ENCODE results near the gene CD8A. TPM values are rescaled to one million over a fixed set of nuclear protein-coding genes. Genes with fewer than 3 reads are reported as not detected.
A peak's percentile ranks its signal among the peaks of the same experiment; 100 is the strongest.
"Not testable (repeated sequence)": the region's sequence is repeated elsewhere in the genome, so short reads cannot be mapped to it uniquely, and the experiment has no call there.

CD8A gene
- polyA plus RNA-seq (2012; rRNA removed) = 0.05 and 0.08 TPM in 2 replicates
- polyA plus RNA-seq (2012; cell fraction: cytosol; rRNA removed) = 0.03 and 0.10 TPM in 2 replicates
- polyA plus RNA-seq (2012; cell fraction: nucleus; rRNA removed) = 0.07 and 0.19 TPM in 2 replicates

DNA sequence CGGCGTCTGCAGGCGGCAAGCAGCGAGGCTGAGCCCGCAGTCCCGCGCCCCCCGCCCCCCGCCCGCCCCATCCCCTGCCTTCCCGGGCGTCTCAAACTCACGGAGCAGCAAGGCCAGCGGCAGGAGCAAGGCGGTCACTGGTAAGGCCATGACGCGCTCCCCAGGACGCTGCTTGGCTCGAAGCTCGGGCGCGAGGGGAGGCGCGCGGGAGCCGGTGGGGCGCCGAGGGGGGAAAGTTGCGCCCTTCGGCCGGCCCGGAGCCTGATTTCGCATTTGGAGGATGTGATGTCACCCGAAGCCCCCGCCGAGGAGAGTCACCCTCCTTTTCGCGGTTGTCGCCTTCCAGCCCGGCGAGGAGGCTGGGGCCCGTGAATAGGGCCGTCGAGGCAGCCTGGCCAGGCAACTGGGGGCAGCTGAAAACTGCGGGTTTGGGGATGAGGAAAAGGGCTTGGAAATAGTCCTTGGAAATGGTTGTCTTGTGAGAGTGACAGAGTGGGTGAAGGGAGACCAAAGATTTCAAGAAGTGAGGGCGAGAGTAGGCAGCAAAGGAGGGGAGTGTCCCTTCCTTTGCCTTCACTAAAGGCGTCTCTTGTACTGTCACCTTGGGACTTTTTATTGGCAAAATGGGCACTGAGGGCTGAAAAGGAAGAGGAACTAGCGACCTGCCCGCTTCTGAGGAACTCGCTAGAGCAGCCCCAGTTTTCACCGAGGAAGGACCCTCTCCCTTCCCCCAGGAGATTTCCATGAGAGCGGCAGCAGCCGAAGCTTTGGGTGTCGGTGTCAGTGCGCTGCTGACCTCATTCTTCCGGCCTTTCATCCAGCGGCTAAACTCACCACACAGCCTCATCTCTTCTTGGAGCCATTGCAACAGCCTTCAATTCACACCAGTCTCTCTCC, at the start of gene CD8A:
Gene CD8A (minus strand): TSS at position 238 of the 897 bp plus-strand sequence. CDS start 88 bp downstream, at position 150.
- Histone ChIP-seq H4K20me1 (ENCODE audit: insufficient read depth) (no peaks in the 10 kb centered on the region), H3F3A (replicated peaks; ENCODE audit: insufficient read depth) (no peaks in the 10 kb centered on the region), H3K9ac (no peak within 1 kb of the TSS), H3K9me3 (no peaks in the 10 kb centered on the region), H3K27ac (ENCODE audit: low read depth in 2 of 2, low read length in 1 of 2) (no peak within 1 kb of the TSS), H3K79me2 (ENCODE audit: insufficient read depth) (no peaks in the 10 kb centered on the region), H3K27me3 (ENCODE audit: insufficient read depth) (peaks cover 39% of the 10 kb centered on the region), H3K4me2 (peak within 1 kb of the TSS; percentile 44; the same call in 1 of the 2 replicates), H3K9me2 (no peaks in the 10 kb centered on the region), H3K36me3 (replicated peaks in 1 of 2; ENCODE audit: control insufficient read depth in 1 of 2, insufficient read depth in 2 of 2, low read length in 1 of 2) (no peaks in the 10 kb centered on the region), H3K4me3 (ENCODE audit: low read depth in 2 of 2, low read length in 1 of 2) (peak within 1 kb of the TSS in 1 of 2 experiments; percentile 10; a peak in 1 of 4 replicates), H2AFZ (ENCODE audit: low read depth) (no peak within 1 kb of the TSS), H3K4me1 (ENCODE audit: control insufficient read depth in 1 of 2, insufficient read depth in 2 of 2, low read depth in 1 of 2, low read length in 1 of 2) (peaks cover 0 to 5% of the 10 kb centered on the region in 2 experiments; a peak in 1 of 4 replicates)
- CTCF ChIA-PET = interaction anchor here (2.3 kb wide), 1 partner anchor 18 kb away, joined by 11 read pairs; no protein-coding TSS in a partner anchor
- 46% methylated on average over 37 of the region's 57 CpGs for WGBS (ENCODE audit: low lambda C conversion rate)
- POLR2A ChIA-PET = no interaction called here
- peak; percentile 72 for DNase-seq
- TF ChIP-seq NFIC (IDR thresholded peaks at IDR 0.05; ENCODE audit: borderline replicate concordance) = no peak
- TF ChIP-seq ELF1 (IDR thresholded peaks at IDR 0.05) = no peak
- TF ChIP-seq MXI1 (IDR thresholded peaks at IDR 0.05; ENCODE audit: low read depth, low read length) = no peak
- no peak for TF ChIP-seq NRF1 (IDR thresholded peaks at IDR 0.05; ENCODE audit: low read depth, low read length)
- no peak for TF ChIP-seq SIN3A (IDR thresholded peaks at IDR 0.05; ENCODE audit: borderline replicate concordance, low read depth, low read length)
- TF ChIP-seq, protein P1, sequence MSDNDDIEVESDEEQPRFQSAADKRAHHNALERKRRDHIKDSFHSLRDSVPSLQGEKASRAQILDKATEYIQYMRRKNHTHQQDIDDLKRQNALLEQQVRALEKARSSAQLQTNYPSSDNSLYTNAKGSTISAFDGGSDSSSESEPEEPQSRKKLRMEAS (IDR thresholded peaks at IDR 0.05; ENCODE audit: low read depth) = no peak
- no peak for TF ChIP-seq YY1 (IDR thresholded peaks at IDR 0.05; ENCODE audit: low read depth)
- TF ChIP-seq, protein P2, sequence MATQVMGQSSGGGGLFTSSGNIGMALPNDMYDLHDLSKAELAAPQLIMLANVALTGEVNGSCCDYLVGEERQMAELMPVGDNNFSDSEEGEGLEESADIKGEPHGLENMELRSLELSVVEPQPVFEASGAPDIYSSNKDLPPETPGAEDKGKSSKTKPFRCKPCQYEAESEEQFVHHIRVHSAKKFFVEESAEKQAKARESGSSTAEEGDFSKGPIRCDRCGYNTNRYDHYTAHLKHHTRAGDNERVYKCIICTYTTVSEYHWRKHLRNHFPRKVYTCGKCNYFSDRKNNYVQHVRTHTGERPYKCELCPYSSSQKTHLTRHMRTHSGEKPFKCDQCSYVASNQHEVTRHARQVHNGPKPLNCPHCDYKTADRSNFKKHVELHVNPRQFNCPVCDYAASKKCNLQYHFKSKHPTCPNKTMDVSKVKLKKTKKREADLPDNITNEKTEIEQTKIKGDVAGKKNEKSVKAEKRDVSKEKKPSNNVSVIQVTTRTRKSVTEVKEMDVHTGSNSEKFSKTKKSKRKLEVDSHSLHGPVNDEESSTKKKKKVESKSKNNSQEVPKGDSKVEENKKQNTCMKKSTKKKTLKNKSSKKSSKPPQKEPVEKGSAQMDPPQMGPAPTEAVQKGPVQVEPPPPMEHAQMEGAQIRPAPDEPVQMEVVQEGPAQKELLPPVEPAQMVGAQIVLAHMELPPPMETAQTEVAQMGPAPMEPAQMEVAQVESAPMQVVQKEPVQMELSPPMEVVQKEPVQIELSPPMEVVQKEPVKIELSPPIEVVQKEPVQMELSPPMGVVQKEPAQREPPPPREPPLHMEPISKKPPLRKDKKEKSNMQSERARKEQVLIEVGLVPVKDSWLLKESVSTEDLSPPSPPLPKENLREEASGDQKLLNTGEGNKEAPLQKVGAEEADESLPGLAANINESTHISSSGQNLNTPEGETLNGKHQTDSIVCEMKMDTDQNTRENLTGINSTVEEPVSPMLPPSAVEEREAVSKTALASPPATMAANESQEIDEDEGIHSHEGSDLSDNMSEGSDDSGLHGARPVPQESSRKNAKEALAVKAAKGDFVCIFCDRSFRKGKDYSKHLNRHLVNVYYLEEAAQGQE (IDR thresholded peaks at IDR 0.05; ENCODE audit: low read depth, low read length) = no peak

DNA sequence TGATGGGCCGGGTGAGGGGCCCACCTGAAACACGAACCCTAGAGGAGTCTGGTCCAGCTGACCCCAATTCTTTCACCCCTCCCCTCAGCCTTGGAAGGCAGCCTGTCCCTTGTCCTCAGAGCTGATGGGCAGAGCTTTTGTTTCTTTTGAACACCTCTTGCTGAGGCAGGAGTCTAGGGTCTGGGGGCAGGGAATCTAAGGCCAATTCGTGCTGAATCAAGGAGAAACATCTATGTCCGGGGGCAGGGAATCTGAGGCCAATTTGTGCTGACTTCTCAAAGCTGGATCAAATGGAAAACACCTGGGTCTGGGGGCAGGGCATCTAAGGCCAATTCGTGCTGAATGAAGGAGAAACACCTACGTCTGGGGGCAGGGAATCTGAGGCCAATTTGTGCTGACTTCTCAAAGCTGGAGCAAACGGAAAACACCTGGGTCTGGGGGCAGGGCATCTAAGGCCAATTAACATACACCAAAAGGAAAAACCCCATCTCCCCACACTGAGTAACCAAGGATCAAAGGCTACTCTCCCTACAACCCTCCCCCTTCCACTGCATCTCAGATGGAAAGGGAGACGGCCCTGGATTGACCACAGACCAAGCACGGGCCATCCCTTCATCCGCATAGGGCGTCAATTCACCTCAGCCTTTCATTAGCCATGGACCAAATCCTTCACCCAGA, 49.3 kb upstream of the CD8A start:
- H3K4me2 ChIP-seq; H3K4me1 ChIP-seq (ENCODE audit: control insufficient read depth in 1 of 2, insufficient read depth in 2 of 2, low read depth in 1 of 2, low read length in 1 of 2); CTCF ChIA-PET; H3K4me3 ChIP-seq (ENCODE audit: low read depth in 2 of 2, low read length in 1 of 2); H3K9ac ChIP-seq; H3F3A ChIP-seq (replicated peaks; ENCODE audit: insufficient read depth); H3K9me3 ChIP-seq; DNase-seq; H3K27ac ChIP-seq (ENCODE audit: low read depth in 2 of 2, low read length in 1 of 2); H3K79me2 ChIP-seq (ENCODE audit: insufficient read depth); H3K27me3 ChIP-seq (ENCODE audit: insufficient read depth); H3K36me3 ChIP-seq (replicated peaks in 1 of 2; ENCODE audit: control insufficient read depth in 1 of 2, insufficient read depth in 2 of 2, low read length in 1 of 2); H4K20me1 ChIP-seq (ENCODE audit: insufficient read depth); H2AFZ ChIP-seq (ENCODE audit: low read depth); H3K9me2 ChIP-seq; POLR2A ChIA-PET: not testable (repeated sequence)
- 73% methylated on average over 5 of the region's 11 CpGs for WGBS (ENCODE audit: low lambda C conversion rate)

DNA sequence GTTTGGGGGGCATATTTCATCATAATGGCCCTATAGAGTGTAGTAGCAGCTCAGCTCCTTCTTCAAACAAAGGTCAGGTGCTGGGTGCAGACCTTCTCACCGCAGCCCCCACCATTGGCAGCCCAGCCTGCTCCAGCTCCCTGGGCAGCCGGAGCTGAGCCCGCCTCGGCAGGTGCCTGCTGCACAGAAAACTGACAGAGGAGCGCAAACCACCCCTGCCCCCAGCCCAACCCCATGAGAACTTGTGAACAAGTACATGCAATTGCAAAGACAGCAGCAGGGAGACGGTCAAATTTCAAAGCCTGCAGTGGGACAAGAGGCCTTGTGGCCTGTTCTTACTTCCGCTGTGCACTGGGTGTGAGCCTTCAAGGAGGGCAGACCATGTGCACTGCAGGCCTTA, 48.7 kb upstream of the CD8A start:
- H3K36me3 ChIP-seq (replicated peaks in 1 of 2; ENCODE audit: control insufficient read depth in 1 of 2, insufficient read depth in 2 of 2, low read length in 1 of 2); H3K9ac ChIP-seq; H3K79me2 ChIP-seq (ENCODE audit: insufficient read depth); H3K27me3 ChIP-seq (ENCODE audit: insufficient read depth); H3K9me3 ChIP-seq; H3K4me2 ChIP-seq; DNase-seq; CTCF ChIA-PET; H4K20me1 ChIP-seq (ENCODE audit: insufficient read depth); H3K4me1 ChIP-seq (ENCODE audit: control insufficient read depth in 1 of 2, insufficient read depth in 2 of 2, low read depth in 1 of 2, low read length in 1 of 2); H2AFZ ChIP-seq (ENCODE audit: low read depth); H3K27ac ChIP-seq (ENCODE audit: low read depth in 2 of 2, low read length in 1 of 2); H3K9me2 ChIP-seq; POLR2A ChIA-PET; H3F3A ChIP-seq (replicated peaks; ENCODE audit: insufficient read depth); H3K4me3 ChIP-seq (ENCODE audit: low read depth in 2 of 2, low read length in 1 of 2): not testable (repeated sequence)
- WGBS (ENCODE audit: low lambda C conversion rate) = 98% methylated on average over 6 of the region's 7 CpGs

DNA sequence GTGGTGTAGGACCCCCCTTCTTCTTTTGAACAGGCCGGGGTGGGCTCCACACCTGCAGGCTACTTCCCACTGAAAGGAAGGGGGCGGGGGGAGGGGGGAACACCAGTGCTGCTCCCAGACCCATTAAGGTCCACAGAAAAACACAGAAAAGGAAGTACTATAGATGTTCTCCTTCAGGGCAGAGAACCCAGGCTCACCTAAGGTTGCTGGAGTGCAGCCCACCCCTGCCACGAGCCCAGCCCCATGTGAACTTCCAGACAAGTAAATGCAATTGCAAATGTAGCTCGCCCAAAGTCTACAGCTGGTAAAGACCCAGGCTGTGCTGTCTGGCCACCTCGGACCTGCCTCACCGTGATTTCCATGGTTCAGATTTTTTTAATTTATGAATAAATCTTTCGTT, 47.0 kb upstream of the CD8A start:
- H3K9me2 ChIP-seq; H4K20me1 ChIP-seq (ENCODE audit: insufficient read depth); H3K9ac ChIP-seq; H3K36me3 ChIP-seq (replicated peaks in 1 of 2; ENCODE audit: control insufficient read depth in 1 of 2, insufficient read depth in 2 of 2, low read length in 1 of 2); H3K79me2 ChIP-seq (ENCODE audit: insufficient read depth); H3K4me1 ChIP-seq (ENCODE audit: control insufficient read depth in 1 of 2, insufficient read depth in 2 of 2, low read depth in 1 of 2, low read length in 1 of 2); H3K4me3 ChIP-seq (ENCODE audit: low read depth in 2 of 2, low read length in 1 of 2); H3F3A ChIP-seq (replicated peaks; ENCODE audit: insufficient read depth); H3K9me3 ChIP-seq; H3K27me3 ChIP-seq (ENCODE audit: insufficient read depth); CTCF ChIA-PET; H2AFZ ChIP-seq (ENCODE audit: low read depth); H3K27ac ChIP-seq (ENCODE audit: low read depth in 2 of 2, low read length in 1 of 2); POLR2A ChIA-PET; H3K4me2 ChIP-seq; DNase-seq: not testable (repeated sequence)
- 86% methylated on average over 6 of the region's 7 CpGs for WGBS (ENCODE audit: low lambda C conversion rate)
